WERI-Rb-1 (cell line): ENCODE results near the gene LCLAT1.

Experiments
- DNase-seq: peaks from one replicate; pipeline ENCODE4 v3.0.0-alpha.2; 2020
- H3K27ac ChIP-seq: fragments of 250-450 bp; sonication (Bioruptor Pico); 2 replicates; pipeline ENCODE4 v1.5.1; 2020; ENCODE audit warnings: mild to moderate bottlenecking, moderate library complexity
- H3K27me3 ChIP-seq: fragments of 250-450 bp; sonication (Bioruptor Pico); 2 replicates; pipeline ENCODE4 v1.5.1; 2021; ENCODE audit warnings: mild to moderate bottlenecking, low read depth, moderate library complexity; ENCODE audit not compliant: insufficient read depth, severe bottlenecking
- H3K36me3 ChIP-seq: fragments of 250-450 bp; sonication (Bioruptor Pico); 2 replicates; pipeline ENCODE4 v1.5.1; 2020; ENCODE audit warnings: mild to moderate bottlenecking, moderate library complexity
- H3K4me3 ChIP-seq: 2 replicates; pipeline ENCODE4 v1.5.1; 2011; ENCODE audit warnings: low read depth, mild to moderate bottlenecking, control low read depth, low read length
- H3K9me3 ChIP-seq: fragments of 250-450 bp; sonication (Bioruptor Pico); 2 replicates; pipeline ENCODE4 v1.5.1; 2021; ENCODE audit warnings: mild to moderate bottlenecking, moderate library complexity; ENCODE audit not compliant: severe bottlenecking
- TF ChIP-seq, protein P1 (sequence below): IDR thresholded peaks from 2 replicates; pipeline ENCODE4 v1.5.1; 2011; ENCODE audit warnings: low read depth, mild to moderate bottlenecking, control low read depth, inconsistent platforms, low read length

LCLAT1 gene

DNA sequence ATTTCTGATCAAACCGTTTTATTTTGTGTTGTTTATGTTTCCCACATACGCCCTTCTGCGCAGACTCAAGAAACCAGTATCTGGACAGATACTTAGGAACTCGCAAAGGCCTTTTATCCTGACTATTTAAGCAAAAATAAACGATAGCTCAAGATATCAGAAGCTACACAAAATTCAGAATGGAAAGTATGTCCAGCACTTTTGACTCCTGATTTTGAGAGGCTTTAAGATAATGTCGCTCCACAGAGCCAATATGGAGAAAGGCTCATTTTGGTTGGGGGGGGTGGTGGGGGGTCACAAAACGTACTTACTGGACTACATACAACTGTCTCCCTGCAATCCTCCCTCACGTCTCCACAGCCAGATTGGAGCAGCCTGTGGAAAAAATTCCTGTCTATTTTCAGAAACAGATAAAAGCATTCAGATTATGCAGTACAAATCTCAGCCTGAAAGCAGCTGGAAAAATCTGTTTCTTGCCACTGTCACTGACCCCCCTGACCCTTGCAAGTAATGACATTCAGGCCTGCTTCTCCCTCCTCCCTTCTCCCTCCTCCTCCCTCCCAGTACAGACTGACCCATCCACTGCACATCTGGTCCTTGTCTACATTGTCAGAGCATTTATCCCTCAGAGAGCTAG, 34.9 kb upstream of the LCLAT1 start:
- DNase-seq = no peak
- Histone ChIP-seq H3K27ac (peak overlapping the region; percentile 41), H3K27me3 (no peaks in the 10 kb centered on the region), H3K36me3 (no peaks in the 10 kb centered on the region), H3K4me3 (no peak overlapping the region), H3K9me3 (no peaks in the 10 kb centered on the region)
- TF ChIP-seq, protein P1, sequence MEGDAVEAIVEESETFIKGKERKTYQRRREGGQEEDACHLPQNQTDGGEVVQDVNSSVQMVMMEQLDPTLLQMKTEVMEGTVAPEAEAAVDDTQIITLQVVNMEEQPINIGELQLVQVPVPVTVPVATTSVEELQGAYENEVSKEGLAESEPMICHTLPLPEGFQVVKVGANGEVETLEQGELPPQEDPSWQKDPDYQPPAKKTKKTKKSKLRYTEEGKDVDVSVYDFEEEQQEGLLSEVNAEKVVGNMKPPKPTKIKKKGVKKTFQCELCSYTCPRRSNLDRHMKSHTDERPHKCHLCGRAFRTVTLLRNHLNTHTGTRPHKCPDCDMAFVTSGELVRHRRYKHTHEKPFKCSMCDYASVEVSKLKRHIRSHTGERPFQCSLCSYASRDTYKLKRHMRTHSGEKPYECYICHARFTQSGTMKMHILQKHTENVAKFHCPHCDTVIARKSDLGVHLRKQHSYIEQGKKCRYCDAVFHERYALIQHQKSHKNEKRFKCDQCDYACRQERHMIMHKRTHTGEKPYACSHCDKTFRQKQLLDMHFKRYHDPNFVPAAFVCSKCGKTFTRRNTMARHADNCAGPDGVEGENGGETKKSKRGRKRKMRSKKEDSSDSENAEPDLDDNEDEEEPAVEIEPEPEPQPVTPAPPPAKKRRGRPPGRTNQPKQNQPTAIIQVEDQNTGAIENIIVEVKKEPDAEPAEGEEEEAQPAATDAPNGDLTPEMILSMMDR = no peak

DNA sequence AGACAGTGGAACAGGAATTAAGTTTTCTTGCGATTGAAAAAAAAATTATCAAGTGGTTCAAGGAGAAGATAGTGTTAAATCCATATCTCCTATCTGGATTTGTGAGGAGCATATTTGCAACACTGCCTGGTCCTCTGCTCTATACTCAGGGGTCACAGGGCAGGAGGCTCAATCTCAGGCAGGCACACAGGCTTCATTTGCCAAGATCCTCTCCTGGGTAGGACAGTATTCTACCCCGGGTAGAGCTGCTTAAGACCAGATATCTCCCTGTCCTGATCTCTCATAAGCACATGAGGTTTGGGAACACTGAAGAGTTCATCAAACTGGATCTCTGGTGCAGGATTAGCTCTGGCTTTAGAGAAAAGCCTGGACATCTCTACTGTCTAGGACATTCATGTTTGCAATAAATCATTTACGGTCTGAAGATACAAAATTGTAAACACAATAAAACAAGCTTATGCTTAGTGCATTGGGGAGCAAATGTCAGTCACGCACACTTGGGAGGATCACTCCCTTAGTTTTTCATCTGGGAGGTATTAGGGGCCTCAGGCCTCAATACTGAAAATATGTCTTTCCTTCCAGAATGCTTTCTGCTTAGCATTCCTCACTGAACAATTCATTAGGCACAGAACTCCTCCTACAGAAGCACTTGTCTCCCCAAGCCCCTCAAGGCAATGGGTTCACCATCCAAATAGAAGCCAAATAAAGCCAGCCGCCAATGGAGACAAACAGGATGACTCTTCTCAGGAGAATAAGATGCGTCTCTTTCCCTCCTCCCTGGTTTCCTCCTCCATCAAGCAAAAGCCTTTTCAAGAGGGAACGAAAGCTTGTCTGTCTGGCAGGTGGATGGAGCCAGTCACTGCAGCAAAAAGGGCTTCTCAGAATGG, 34.1 kb upstream of the LCLAT1 start:
- TF ChIP-seq, protein P1 = no peak
- no peaks in the 10 kb centered on the region for H3K36me3 ChIP-seq
- H3K27ac ChIP-seq = peak overlapping the region; percentile 41
- H3K27me3 ChIP-seq = no peaks in the 10 kb centered on the region
- H3K4me3 ChIP-seq = no peak overlapping the region
- DNase-seq = peak; percentile 20
- H3K9me3 ChIP-seq = no peaks in the 10 kb centered on the region

DNA sequence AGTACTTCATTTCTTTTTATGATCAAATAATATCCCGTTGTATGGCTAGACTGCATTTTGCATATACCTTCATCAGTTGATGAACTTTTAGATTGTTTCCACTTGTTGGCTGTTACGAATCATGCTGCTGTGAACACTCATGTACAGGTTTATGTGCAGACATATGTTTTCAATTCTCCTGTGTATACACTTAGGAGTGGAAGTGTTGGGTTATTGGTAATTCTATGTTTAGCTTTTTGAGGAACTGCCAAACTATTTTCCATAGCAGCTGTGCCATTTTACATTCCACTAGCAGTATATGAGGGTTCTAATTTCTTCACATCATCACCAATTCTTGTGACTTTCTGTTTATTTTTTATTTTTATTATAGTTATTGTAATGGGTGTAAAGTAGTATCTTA, 32.1 kb upstream of the LCLAT1 start:
- TF ChIP-seq, protein P1 = no peak
- no peak overlapping the region for H3K4me3 ChIP-seq
- H3K27ac ChIP-seq = no peak overlapping the region
- H3K9me3 ChIP-seq = no peaks in the 10 kb centered on the region
- H3K27me3 ChIP-seq = no peaks in the 10 kb centered on the region
- no peak for DNase-seq
- no peaks in the 10 kb centered on the region for H3K36me3 ChIP-seq

DNA sequence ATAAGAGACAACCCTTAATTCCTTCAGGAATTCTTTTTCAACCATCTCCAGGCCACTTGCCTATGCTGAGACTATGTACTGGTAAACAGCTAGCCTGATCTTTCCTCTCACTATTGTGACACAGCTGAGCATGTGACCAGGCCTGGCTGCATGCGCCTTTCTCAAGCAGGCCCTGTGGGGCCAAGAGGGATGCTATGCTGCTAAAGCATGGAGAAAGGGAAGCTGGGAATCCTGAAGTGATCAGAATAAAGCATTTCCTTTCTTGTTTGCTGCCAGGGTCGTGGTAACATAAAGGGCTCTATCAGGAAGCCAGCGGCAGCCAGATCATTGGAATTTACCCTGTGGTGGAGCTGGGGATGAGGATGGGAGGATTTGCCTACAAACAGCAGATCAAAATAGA, 29.8 kb upstream of the LCLAT1 start:
- no peak for DNase-seq
- no peak overlapping the region for H3K4me3 ChIP-seq
- H3K27ac ChIP-seq = no peak overlapping the region

DNA sequence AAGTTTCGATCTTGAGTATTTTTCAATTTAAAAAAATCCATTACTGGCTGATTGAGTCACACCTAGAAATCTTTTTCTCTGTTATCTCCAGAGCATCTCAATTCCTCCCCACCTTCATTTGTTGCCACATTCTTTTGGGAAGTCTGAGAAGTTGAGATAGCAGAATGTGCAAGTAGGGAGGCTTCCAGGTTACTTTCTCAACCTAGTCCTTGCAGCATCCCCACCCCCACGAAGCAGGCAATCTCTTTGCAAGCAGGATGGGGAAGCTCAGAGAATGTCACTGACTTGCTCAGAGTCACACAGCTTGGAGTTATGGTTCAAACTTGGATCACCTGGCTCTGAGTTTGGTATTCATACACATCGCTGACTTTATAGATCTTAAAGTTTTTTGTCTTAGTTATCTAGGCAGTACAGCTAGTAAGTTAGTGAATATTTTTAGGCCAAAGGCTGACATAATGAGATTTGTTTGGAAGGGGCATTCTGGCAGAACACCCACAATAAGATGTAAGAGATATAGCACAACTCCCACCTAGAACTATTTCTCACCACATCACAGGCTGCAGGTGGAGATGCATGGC, 25.9 kb upstream of the LCLAT1 start:
- TF ChIP-seq, protein P1 = no peak
- Histone ChIP-seq H3K27ac (no peak overlapping the region), H3K36me3 (no peaks in the 10 kb centered on the region), H3K27me3 (no peaks in the 10 kb centered on the region), H3K9me3 (no peaks in the 10 kb centered on the region), H3K4me3 (no peak overlapping the region)
- no peak for DNase-seq

More for the DNA sequence above, 29.8 kb upstream of the LCLAT1 start:
- TF ChIP-seq, protein P1 = no peak
- Histone ChIP-seq H3K36me3 (no peaks in the 10 kb centered on the region), H3K27me3 (no peaks in the 10 kb centered on the region), H3K9me3 (no peaks in the 10 kb centered on the region)
